ENCODE data around the gene INPP5A.

DNA sequence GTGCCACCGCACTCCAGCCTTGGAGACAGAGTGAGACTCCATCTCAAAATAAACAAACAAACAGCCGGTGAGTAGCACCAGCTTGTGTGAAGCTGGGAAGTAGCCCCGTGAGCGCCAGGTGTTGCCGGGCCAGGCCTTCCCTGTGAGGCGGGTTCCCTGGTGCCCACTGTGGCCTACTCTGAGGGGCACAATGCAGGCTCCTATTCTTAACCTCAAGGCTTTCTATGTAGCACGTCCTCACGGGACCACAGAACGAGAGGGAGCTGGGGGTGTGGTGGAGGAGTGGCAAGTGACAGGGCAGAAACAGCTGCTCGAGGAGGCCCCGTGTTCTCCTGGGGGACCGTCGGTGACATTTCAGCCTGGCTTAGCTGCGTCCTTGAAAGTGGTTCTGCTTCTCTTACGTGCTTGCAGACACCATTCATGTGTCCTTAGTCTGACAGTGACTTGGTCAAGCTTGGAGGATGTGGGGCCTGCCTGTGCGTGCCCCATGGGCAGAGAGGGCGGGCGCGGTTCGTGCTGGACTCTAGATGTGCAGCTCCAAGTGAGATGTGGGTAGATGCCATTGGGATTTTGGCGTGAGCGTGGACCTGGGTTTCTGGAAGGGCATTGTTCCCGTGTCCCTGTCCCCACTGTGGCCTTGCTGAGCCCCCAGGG lies 131.7 kb downstream of the INPP5A start:
- TF ChIP-seq, protein P1, sequence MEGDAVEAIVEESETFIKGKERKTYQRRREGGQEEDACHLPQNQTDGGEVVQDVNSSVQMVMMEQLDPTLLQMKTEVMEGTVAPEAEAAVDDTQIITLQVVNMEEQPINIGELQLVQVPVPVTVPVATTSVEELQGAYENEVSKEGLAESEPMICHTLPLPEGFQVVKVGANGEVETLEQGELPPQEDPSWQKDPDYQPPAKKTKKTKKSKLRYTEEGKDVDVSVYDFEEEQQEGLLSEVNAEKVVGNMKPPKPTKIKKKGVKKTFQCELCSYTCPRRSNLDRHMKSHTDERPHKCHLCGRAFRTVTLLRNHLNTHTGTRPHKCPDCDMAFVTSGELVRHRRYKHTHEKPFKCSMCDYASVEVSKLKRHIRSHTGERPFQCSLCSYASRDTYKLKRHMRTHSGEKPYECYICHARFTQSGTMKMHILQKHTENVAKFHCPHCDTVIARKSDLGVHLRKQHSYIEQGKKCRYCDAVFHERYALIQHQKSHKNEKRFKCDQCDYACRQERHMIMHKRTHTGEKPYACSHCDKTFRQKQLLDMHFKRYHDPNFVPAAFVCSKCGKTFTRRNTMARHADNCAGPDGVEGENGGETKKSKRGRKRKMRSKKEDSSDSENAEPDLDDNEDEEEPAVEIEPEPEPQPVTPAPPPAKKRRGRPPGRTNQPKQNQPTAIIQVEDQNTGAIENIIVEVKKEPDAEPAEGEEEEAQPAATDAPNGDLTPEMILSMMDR (IDR thresholded peaks at IDR 0.05; ENCODE audit: poor library complexity): no peak
- no peak for TF ChIP-seq EZH2phosphoT487 (IDR thresholded peaks at IDR 0.05; ENCODE audit: low read depth, severe bottlenecking, unreplicated experiment)
